H1 (cell line): ENCODE results near the gene TCF25. TPM values are rescaled to one million over a fixed set of nuclear protein-coding genes. Genes with fewer than 3 reads are reported as not detected.

Source experiments
- CTCF ChIA-PET: fragments of 300-600 bp; sonication (Branson Sonifier 250); formaldehyde crosslinking; loops from one replicate; lab custom pipeline; 2021; ENCODE audit not compliant: partially characterized antibody; lab: Charles Lee
- POLR2A ChIA-PET: fragments of 300-600 bp; sonication (Branson Sonifier 250); formaldehyde crosslinking; loops from one replicate; lab custom pipeline; 2021; ENCODE audit warnings: inconsistent platforms; ENCODE audit not compliant: partially characterized antibody; lab: Charles Lee
- DNase-seq, 2 experiments: peaks; one replicate each; pipeline versions ENCODE4 v3.0.0 to v3.0.0-alpha.2; 2010 to 2022; ENCODE audit warnings: low spot score in 2 of 2, low read depth in 1 of 2, mixed read lengths in 1 of 2
- FAIRE-seq: peaks from 2 replicates; lab custom pipeline; 2011; peaks lifted over from hg19 to GRCh38; lab: Jason Lieb, UNC
- H2AFZ ChIP-seq: 2 replicates; pipeline ENCODE4 v1.8.1; 2012; ENCODE audit warnings: low read length, inconsistent platforms
- H2AK5ac ChIP-seq: 2 replicates; pipeline ENCODE4 v1.6.1; 2013; ENCODE audit warnings: low read depth, low read length
- H2BK120ac ChIP-seq: replicated peaks from 2 replicates; pipeline ENCODE3; 2013; ENCODE audit warnings: low read depth, low read length, inconsistent platforms
- H2BK12ac ChIP-seq: 2 replicates; pipeline ENCODE4 v1.6.1; 2013; ENCODE audit warnings: low read depth, low read length
- H2BK15ac ChIP-seq: 2 replicates; pipeline ENCODE4 v1.6.1; 2013; ENCODE audit warnings: low read length
- H2BK20ac ChIP-seq: 2 replicates; pipeline ENCODE4 v1.6.1; 2013; ENCODE audit warnings: low read length
- H2BK5ac ChIP-seq: 2 replicates; pipeline ENCODE4 v1.6.1; 2013; ENCODE audit warnings: low read depth, low read length
- H3K14ac ChIP-seq: 2 replicates; pipeline ENCODE4 v1.6.1; 2013; ENCODE audit warnings: inconsistent platforms; ENCODE audit not compliant: insufficient read length
- H3K18ac ChIP-seq: 2 replicates; pipeline ENCODE4 v1.6.1; 2013; ENCODE audit warnings: low read length; ENCODE audit errors: extremely low read depth
- H3K23ac ChIP-seq: 2 replicates; pipeline ENCODE4 v1.6.1; 2013; ENCODE audit warnings: inconsistent platforms; ENCODE audit not compliant: insufficient read length
- H3K23me2 ChIP-seq: 2 replicates; pipeline ENCODE4 v1.6.1; 2013; ENCODE audit warnings: low read depth, low read length
- H3K27ac ChIP-seq: 2 replicates; pipeline ENCODE4 v1.6.1; 2011; ENCODE audit warnings: low read depth, low read length, inconsistent platforms
- H3K27me3 ChIP-seq, 4 experiments: replicated peaks in 1 of 4; 1 replicate in 1 of 4; 2 replicates in 3 of 4; pipeline versions ENCODE4 v1.6.1 to v1.8.1; 2011 to 2013; ENCODE audit warnings: low read length in 3 of 4, mild to moderate bottlenecking in 3 of 4, inconsistent platforms in 2 of 4, mixed read lengths in 2 of 4, moderate library complexity in 1 of 4; ENCODE audit not compliant: control insufficient read depth in 3 of 4, insufficient read depth in 3 of 4; ENCODE audit errors: extremely low read depth in 1 of 4
- H3K36me3 ChIP-seq, 4 experiments: 2 replicates each; pipeline versions ENCODE4 v1.6.1 to v1.8.1; 2011 to 2013; ENCODE audit warnings: mild to moderate bottlenecking in 4 of 4, low read length in 3 of 4, moderate library complexity in 2 of 4, control low read depth in 1 of 4, inconsistent platforms in 1 of 4; ENCODE audit not compliant: insufficient read depth in 4 of 4, control insufficient read depth in 2 of 4
- H3K4ac ChIP-seq: replicated peaks from 2 replicates; pipeline ENCODE3; 2013; ENCODE audit warnings: low read length, low read depth, mixed read lengths, inconsistent platforms; ENCODE audit not compliant: insufficient read length
- H3K4me1 ChIP-seq, 4 experiments: replicated peaks in 1 of 4; 1 replicate in 1 of 4; 2 replicates in 3 of 4; pipeline versions ENCODE4 v1.6.1 to v1.8.1; 2011 to 2013; ENCODE audit warnings: low read length in 3 of 4, inconsistent platforms in 2 of 4, mixed read lengths in 1 of 4; ENCODE audit not compliant: insufficient read depth in 4 of 4, control insufficient read depth in 3 of 4
- H3K4me2 ChIP-seq, 2 experiments: 2 replicates each; pipeline versions ENCODE4 v1.6.1 to v1.8.1; 2011 to 2013; ENCODE audit warnings: low read depth in 2 of 2, low read length in 2 of 2, control low read depth in 1 of 2, inconsistent platforms in 1 of 2, mild to moderate bottlenecking in 1 of 2; ENCODE audit not compliant: insufficient read depth in 1 of 2
- H3K4me3 ChIP-seq, 4 experiments: fragments of 200-600, 300-600 bp in 1 of 4; sonication (generic), shearing (Covaris generic), sonication (Bioruptor Twin) in 1 of 4; 2 replicates each; pipeline versions ENCODE4 v1.5.1 to v1.8.1; 2011 to 2016; ENCODE audit warnings: low read length in 4 of 4, low read depth in 3 of 4, control low read depth in 2 of 4, inconsistent platforms in 2 of 4, mild to moderate bottlenecking in 2 of 4, mixed read lengths in 1 of 4, moderate library complexity in 1 of 4; ENCODE audit not compliant: insufficient read depth in 2 of 4; ENCODE audit errors: extremely low read depth in 1 of 4
- H3K56ac ChIP-seq: replicated peaks from 2 replicates; pipeline ENCODE3; 2013; ENCODE audit warnings: low read depth, mild to moderate bottlenecking, mixed read lengths, low read length, inconsistent platforms; ENCODE audit not compliant: insufficient read length
- H3K79me1 ChIP-seq: 2 replicates; pipeline ENCODE4 v1.6.1; 2013; ENCODE audit warnings: low read depth, low read length, control low read depth
- H3K79me2 ChIP-seq, 2 experiments: 2 replicates each; pipeline versions ENCODE4 v1.6.1 to v1.8.1; 2012 to 2013; ENCODE audit warnings: low read length in 2 of 2, mild to moderate bottlenecking in 2 of 2, inconsistent platforms in 1 of 2; ENCODE audit not compliant: insufficient read depth in 2 of 2, control insufficient read depth in 1 of 2
- H3K9ac ChIP-seq, 4 experiments: replicated peaks in 1 of 4; 1 replicate in 1 of 4; 2 replicates in 3 of 4; pipeline versions ENCODE4 v1.6.1 to v1.8.1; 2011 to 2013; ENCODE audit warnings: low read depth in 3 of 4, low read length in 3 of 4, control low read depth in 2 of 4, mild to moderate bottlenecking in 2 of 4, moderate library complexity in 2 of 4, inconsistent platforms in 1 of 4; ENCODE audit errors: extremely low read depth in 1 of 4
- H3K9me3 ChIP-seq, 2 experiments: 2 replicates each; pipeline versions ENCODE4 v1.6.1 to v1.8.1; 2012 to 2013; ENCODE audit warnings: mild to moderate bottlenecking in 2 of 2, moderate library complexity in 2 of 2, control low read depth in 1 of 2, inconsistent platforms in 1 of 2, low read depth in 1 of 2, low read length in 1 of 2, mixed read lengths in 1 of 2; ENCODE audit not compliant: insufficient read depth in 2 of 2
- H4K20me1 ChIP-seq, 2 experiments: replicated peaks in 1 of 2; 2 replicates each; pipeline versions ENCODE3 to v1.8.1; 2011 to 2013; ENCODE audit warnings: inconsistent platforms in 2 of 2, low read length in 2 of 2, mild to moderate bottlenecking in 1 of 2; ENCODE audit not compliant: insufficient read depth in 2 of 2, control insufficient read depth in 1 of 2
- H4K5ac ChIP-seq: 2 replicates; pipeline ENCODE4 v1.6.1; 2013; ENCODE audit warnings: low read length, low read depth, mixed read lengths, inconsistent platforms; ENCODE audit not compliant: insufficient read length
- H4K8ac ChIP-seq: 2 replicates; pipeline ENCODE4 v1.8.0; 2013; ENCODE audit warnings: mild to moderate bottlenecking, moderate library complexity, low read length, inconsistent platforms; ENCODE audit not compliant: insufficient read depth; ENCODE audit errors: extremely low read depth
- H4K91ac ChIP-seq: replicated peaks from 2 replicates; pipeline ENCODE3; 2013; ENCODE audit warnings: low read length, mixed read lengths, inconsistent platforms; ENCODE audit not compliant: insufficient read length
- ASH2L ChIP-seq: fragments of 200-600, 300-600 bp; sonication (generic); IDR thresholded peaks from one replicate; pipeline ENCODE4 v1.7.1; 2017; ENCODE audit warnings: low read length
- BCL11A ChIP-seq, 2 experiments: IDR thresholded peaks; one replicate each; pipeline ENCODE4 v1.6.1; 2011; ENCODE audit warnings: low read depth in 2 of 2, low read length in 2 of 2, mild to moderate bottlenecking in 2 of 2
- FOSL1 ChIP-seq: IDR thresholded peaks from 2 replicates; pipeline ENCODE4 v1.6.1; 2011; ENCODE audit warnings: mild to moderate bottlenecking, low read depth, low read length, moderate library complexity; ENCODE audit not compliant: insufficient read depth
- HDAC2 ChIP-seq, 2 experiments: fragments of 300-600 bp in 1 of 2; sonication (generic) in 1 of 2; IDR thresholded peaks; 2 replicates each; pipeline ENCODE4 v1.6.1; 2011 to 2012; ENCODE audit warnings: low read depth in 2 of 2, low read length in 2 of 2, mild to moderate bottlenecking in 2 of 2, moderate library complexity in 2 of 2, borderline replicate concordance in 1 of 2, inconsistent platforms in 1 of 2
- HDAC6 ChIP-seq: IDR thresholded peaks from one replicate; pipeline ENCODE4 v1.7.1; 2012; ENCODE audit warnings: low read depth, mild to moderate bottlenecking, inconsistent platforms, low read length, moderate library complexity
- NRF1 ChIP-seq: IDR thresholded peaks from 2 replicates; pipeline ENCODE4 v1.6.1; 2011; ENCODE audit warnings: mild to moderate bottlenecking, low read depth, low read length, improper control_type of control experiment
- PHF8 ChIP-seq: fragments of 200-600 bp; sonication (generic); conservative IDR thresholded peaks from 2 replicates; pipeline ENCODE4 v1.7.1; 2012; ENCODE audit warnings: low read depth, mild to moderate bottlenecking, inconsistent platforms, low read length, moderate library complexity
- RBBP5 ChIP-seq: IDR thresholded peaks from 2 replicates; pipeline ENCODE4 v1.7.1; 2012; ENCODE audit warnings: low read depth, mild to moderate bottlenecking, inconsistent platforms, low read length, moderate library complexity, borderline replicate concordance
- SP2 ChIP-seq: IDR thresholded peaks from 2 replicates; pipeline ENCODE4 v1.6.1; 2012; ENCODE audit warnings: mild to moderate bottlenecking, low read length, inconsistent platforms
- USF2 ChIP-seq: IDR thresholded peaks from 2 replicates; pipeline ENCODE4 v1.6.1; 2011; ENCODE audit warnings: low read length, improper control_type of control experiment
- ZNF274 ChIP-seq: IDR thresholded peaks from 2 replicates; pipeline ENCODE4 v1.7.0; 2012; ENCODE audit warnings: low read length, borderline replicate concordance; ENCODE audit errors: extremely low read depth
- WGBS, 2 experiments: shearing (Covaris generic) in 1 of 2; methylation state at CpG; one replicate each; pipeline versions ENCODE4 v1.1.6 to v1.1.7; 2013 to 2015; ENCODE audit warnings: low lambda C conversion rate in 2 of 2, mixed read lengths in 2 of 2, inconsistent platforms in 1 of 2, low coverage in 1 of 2, missing lambda C conversion rate in 1 of 2; ENCODE audit not compliant: insufficient replicate concordance in 2 of 2, insufficient coverage in 1 of 2, insufficient read length in 1 of 2; ENCODE audit errors: extremely low coverage in 1 of 2, missing lambda C conversion rate in 1 of 2; 5-methylcytosine and 5-hydroxymethylcytosine counted together
- polyA plus RNA-seq, 7 experiments: library from polyadenylated mRNA; depleted of rRNA in 3 of 7; stranded (reverse) in 5 of 7; unstranded in 2 of 7; fragments of >200 nt in 5 of 7; fragments of 200-250 nt in 2 of 7; gene quantifications; 1 replicate in 5 of 7; 2 replicates in 1 of 7; 4 replicates in 1 of 7; pipeline versions ENCODE4 v1.2.1 to v1.2.3, GENCODE V29; 2011 to 2013; ENCODE audit warnings: missing spikeins in 2 of 7, mixed read lengths in 2 of 7
- total RNA-seq: library from RNA; stranded (reverse); fragmentation: NEBNext Ultra II Directional; extraction: Animal tissue kit (Norgen Biotek cat#: 25700); gene quantifications from 2 replicates; pipeline ENCODE4 v1.2.1, GENCODE V29; 2021

TCF25 gene
- total and polyA plus RNA-seq, 2 of the 8 experiments (the other 6 are each of a cell fraction or from before 2014, with no cell fraction given), result 78.1 to 102 TPM

- FAIRE-seq (no peak), DNase-seq (no peak)
- no peak overlapping the region for H3K56ac ChIP-seq
- no peak overlapping the region for H2BK120ac ChIP-seq
- POLR2A ChIA-PET, result interaction anchor here (2.3 kb wide), 1 partner anchor 10 kb away, joined by 14 read pairs; the partner anchor contains the start of gene TCF25
- WGBS, 2 experiments, result 89% methylated on average over 21 of the region's 21 CpGs; no CpG with 5 or more reads in 1 of the 2 experiments
- no peak overlapping the region for H3K27ac ChIP-seq
- no peak overlapping the region for H4K91ac ChIP-seq
- H2BK20ac ChIP-seq, result no peak overlapping the region
- CTCF ChIA-PET, result interaction anchor here (0.7 to 1.6 kb wide), 7 partner anchors 9 to 70 kb away, joined by 3 to 8 read pairs (median 4); partner anchors contain the start of gene TCF25
- H3K4ac ChIP-seq, result no peak overlapping the region
- H3K18ac ChIP-seq, result no peak overlapping the region
- H3K79me2 ChIP-seq, result no peaks in the 10 kb centered on the region
- no peaks in the 10 kb centered on the region for H3K27me3 ChIP-seq
- H4K20me1 ChIP-seq, result peaks cover 0 to 2% of the 10 kb centered on the region in 2 experiments
- H2AK5ac ChIP-seq, result no peak overlapping the region
- H3K14ac ChIP-seq, result no peak overlapping the region
- no peak overlapping the region for H2BK12ac ChIP-seq
- H3K9me3 ChIP-seq, result peaks cover 4 to 8% of the 10 kb centered on the region in 2 experiments; a peak in 3 of 4 replicates
- H4K5ac ChIP-seq, result no peak overlapping the region
- no peaks in the 10 kb centered on the region for H3K79me1 ChIP-seq
- no peak overlapping the region for H3K23ac ChIP-seq
- no peaks in the 10 kb centered on the region; a peak in 1 of 8 replicates for H3K36me3 ChIP-seq
- no peaks in the 10 kb centered on the region for H3K23me2 ChIP-seq
- H2BK15ac ChIP-seq, result no peak overlapping the region
- H3K4me1 ChIP-seq, result peaks cover 0 to 2% (median 0%) of the 10 kb centered on the region in 4 experiments; a peak in 2 of 7 replicates
- H3K4me3 ChIP-seq, result no peak overlapping the region
- no peak overlapping the region for H4K8ac ChIP-seq
- H3K9ac ChIP-seq, result no peak overlapping the region
- no peak overlapping the region for H2AFZ ChIP-seq
- H2BK5ac ChIP-seq, result no peak overlapping the region
- H3K4me2 ChIP-seq, result no peak overlapping the region
- no peak for TF ChIP-seq PHF8
- TF ChIP-seq ASH2L, result no peak
- no peak for TF ChIP-seq HDAC2 (IDR thresholded peaks at IDR 0.05; ENCODE audit: borderline replicate concordance in 1 of 2, low read depth in 2 of 2, low read length in 2 of 2)
- TF ChIP-seq HDAC6, result no peak
- TF ChIP-seq NRF1, result no peak
- no peak for TF ChIP-seq RBBP5
- no peak for TF ChIP-seq SP2
- no peak for TF ChIP-seq ZNF274
- no peak for TF ChIP-seq BCL11A (IDR thresholded peaks at IDR 0.05; ENCODE audit: low read depth in 2 of 2, low read length in 2 of 2)
- no peak for TF ChIP-seq FOSL1
- no peak for TF ChIP-seq USF2
Observed at GRCh38 chr16:89863741-89864526, 9.5 kb upstream of the TCF25 start.
